HS-27A (cell line): ENCODE results near the gene TANK.
"Not testable (repeated sequence)": the region's sequence is repeated elsewhere in the genome, so short reads cannot be mapped to it uniquely, and the experiment has no call there.

Experiments used
- DNase-seq: peaks from one replicate; pipeline ENCODE4 v3.0.0-alpha.2; 2012; ENCODE audit warnings: low read depth, missing footprints

TANK gene

DNA sequence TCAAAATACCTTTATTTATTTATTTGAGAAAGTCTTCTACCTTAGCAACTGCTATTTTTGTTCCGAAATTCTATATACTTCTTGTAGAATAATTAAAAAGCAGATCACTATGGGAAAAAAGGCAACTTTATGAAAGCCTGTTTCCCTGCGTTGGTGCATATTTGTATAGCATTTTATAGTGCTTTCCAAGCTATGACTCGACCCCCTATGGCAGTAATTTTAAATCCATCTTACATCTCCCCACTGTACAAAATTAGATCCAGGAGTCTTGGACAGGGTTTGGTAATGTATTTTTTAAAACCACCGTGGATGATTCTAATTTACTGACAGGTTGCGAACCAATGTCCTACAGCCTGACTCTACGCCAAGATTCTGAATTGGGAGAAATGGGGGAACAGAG lies 10.1 kb downstream of the TANK start:
- DNase-seq = no peak

DNA sequence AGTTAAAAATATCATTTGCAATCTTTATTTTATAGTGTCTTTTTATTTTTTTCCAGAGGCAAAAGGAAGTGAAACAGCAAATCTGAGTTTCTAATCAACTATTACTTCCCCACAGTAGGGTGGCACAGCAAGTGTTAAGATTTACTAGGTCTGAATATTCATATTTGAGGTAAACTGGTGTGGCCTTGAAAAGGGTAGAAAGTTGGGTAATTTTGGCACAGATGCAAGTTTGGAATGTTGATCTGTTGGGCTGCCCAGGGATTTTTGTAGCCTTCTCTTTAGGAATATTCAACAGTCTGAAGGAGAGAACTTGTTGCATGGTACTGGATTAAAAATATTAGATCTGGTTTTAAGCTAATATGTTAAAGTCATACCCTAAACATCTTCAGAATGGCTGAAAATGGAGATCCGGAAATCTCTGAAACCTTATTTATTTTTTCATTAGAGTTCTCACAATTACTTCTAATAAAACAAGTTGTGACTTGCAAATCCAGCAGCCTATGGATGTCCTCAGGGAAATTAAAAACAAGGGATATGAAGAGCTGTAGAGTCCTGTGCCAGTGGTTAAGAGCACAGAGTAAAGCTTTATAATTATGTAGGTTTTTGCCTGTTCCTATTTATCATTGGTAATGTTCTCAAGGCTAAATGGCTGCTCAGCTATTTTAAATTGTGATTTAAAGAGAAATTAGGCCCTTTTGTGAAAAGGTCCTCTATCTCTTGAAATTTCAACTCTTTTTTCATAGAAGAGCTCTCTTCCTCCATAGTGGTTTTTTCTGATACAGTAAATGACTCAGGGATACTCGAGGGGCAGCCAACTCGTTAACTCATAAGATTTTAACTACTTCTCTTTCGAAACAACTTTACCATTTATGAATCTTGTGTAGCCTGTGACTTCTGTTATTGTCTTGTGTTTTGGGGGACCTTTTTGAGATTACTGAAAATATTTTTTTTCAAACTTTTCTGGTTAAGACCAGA lies 11.0 kb downstream of the TANK start:
- no peak for DNase-seq

DNA sequence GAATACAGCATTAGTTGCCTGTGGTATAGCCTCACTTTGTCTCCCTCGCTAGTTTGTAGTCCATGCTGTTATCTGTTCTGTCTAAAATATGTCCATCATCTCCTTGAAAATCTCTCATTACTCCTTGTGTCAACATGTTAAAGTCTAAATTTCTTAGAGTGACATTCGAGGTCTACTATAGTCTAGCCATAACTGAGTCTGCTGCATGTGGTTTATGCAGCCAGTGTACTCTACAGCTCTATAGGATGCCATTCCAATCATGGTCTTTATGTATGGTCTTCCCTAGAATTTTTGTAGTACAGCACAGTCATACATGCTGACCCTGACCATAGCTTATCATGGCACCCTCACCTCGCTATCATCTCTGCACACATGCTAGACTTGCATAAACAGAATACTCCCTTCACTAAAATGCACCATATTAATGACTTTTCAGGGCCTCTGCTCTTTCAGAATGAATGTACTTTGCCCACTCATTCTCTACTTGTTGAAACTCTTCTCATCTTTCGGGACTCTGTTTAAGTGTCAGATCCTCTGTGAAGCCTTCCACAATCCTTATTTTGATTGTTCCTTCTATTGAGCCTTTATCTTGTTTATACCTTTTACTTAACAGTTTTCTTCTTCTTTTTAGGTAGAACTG lies 12.8 kb downstream of the TANK start:
- DNase-seq = no peak

GRCh38 chr2:161173541-161174194 lies 13.4 kb downstream of the TANK start:
- no peak for DNase-seq

- no peak for DNase-seq
Measured at GRCh38 chr2:161177969-161178368, 17.7 kb downstream of the TANK start.

GRCh38 chr2:161178756-161179155 lies 18.5 kb downstream of the TANK start:
- no peak for DNase-seq

- DNase-seq = no peak
Measured at GRCh38 chr2:161190050-161190449, 29.8 kb downstream of the TANK start.

DNA sequence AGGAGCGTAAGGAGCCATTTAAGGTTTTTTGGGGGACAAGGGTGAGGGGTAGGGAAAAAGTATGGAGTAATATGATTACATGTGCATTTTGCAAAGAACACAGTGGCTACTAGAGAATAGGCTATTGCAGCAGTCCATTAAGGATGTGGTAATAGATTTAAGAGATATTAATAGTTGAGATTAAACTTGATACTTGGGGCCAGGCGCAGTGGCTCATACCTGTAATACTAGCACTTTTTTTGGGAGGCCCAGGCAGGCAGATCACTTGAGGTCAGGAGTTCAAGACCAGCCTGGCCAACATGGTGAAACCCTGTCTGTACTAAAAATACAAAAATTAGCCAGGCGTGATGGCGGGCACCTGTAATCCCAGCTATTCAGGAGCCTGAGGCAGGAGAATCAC lies 35.4 kb downstream of the TANK start:
- not testable (repeated sequence) for DNase-seq

- DNase-seq = no peak
Measured at GRCh38 chr2:161199912-161200701, 39.9 kb downstream of the TANK start.

DNA sequence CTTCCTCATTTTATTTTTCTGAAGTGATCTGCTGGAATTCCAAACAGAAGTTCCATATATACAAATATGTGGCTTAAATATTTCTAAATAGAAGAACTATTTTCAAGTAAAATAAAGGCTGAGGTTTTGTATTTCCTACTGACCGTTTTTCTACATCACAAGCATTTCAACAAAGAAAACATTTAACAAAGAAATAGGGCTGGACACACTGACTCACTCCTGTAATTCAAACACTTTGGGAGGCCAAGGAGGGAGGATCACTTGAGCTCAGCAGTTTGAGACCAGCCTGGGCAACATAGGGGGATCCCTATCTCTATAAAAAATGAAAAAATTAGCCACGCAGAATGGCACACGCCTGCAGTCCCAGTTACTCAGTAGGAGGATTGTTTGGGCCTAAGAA lies 44.6 kb downstream of the TANK start:
- no peak for DNase-seq

DNA sequence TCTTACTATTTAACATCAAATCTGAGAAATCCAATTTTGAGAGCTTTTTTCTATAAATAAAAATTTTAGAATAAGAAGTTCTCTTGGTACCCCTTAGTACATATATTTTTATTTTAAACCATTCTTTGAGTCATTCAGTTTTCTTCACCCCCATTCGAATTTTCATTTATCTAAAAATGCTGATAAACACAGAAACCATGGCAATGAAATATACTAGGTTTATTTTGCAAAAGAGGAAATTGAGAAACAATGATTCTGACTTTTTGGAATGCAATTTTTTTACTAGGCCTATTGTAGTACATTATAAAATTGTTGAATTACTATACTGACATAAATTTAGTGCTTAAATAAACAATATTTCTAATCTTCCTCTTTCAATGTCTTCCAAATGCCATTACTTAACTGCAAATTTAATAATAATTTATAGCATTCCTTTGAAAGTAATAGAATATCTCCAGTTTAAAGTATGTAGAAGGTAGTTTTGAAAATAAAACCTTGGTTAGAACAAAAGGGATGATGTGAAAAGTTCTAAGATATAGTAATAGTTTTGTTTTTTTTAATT lies 46.3 kb downstream of the TANK start:
- DNase-seq = no peak

DNA sequence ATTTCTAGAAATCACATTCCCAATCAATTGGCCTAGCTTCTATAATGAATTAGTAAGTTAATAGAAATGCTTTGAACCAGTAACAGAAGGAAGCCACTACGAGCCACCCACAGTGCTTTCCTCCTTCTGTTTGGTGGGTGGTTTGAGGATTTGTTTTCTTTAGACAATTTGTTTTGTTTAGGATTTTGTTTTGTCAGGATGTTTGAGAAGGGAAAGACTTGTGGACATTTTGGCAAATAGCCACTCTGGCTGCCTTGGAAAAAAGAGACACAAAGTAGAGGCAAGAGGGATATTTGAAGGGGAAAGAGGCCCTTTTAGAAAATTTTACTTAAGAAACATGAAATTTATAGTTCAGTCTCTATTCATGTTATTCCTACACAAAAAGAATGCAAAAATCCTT lies 47.7 kb downstream of the TANK start:
- no peak for DNase-seq

DNA sequence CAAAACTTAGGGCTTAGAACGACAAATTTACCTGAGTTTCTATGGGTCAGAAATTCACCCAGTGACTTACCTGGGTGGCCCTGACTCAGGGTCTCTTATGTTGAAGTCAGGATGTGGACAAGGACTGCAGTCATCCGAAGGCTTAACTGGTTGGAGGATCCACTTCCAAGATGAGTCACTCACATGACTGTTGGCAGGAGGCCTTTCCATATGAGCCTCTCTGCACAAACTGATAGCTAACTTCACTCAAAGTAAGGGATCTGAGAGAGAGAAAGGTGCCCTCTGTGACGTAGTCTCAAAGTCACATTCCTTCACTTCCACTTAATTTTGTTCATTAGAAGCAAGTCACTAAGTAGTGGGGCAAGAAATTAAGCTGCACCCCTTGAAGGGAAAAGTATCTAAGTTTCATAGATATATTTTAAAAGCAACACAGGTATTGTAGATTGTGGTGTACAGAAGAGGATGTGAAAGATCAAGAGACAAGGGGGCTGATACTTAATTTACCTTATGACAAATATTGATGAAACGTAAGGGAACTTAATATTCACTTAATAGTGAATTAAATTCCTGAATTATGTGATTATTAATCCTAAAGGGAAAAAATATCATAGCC lies 48.4 kb downstream of the TANK start:
- DNase-seq = peak; percentile 17

- no peak for DNase-seq
Measured at GRCh38 chr2:161209902-161210301, 49.7 kb downstream of the TANK start.

- no peak for DNase-seq
Measured at GRCh38 chr2:161217597-161218185, 57.5 kb downstream of the TANK start.

DNA sequence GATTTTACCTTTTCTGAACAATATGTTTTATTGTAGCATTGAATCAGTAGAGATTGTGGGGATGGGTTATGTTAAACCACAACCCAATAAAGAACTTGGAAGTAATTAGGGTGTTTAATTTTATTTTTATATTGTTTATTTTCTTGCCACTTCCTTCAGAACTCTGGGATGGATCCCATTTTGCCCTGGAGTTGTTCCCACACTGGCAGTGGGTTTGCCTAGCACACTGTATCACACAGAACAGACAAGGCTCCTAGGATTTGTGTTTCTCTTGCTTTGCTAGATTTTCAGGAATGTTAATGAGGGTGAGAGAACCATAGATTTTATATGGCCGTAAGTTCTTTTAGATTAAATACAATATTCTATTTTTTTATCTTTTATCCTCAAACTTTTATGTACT lies 59.0 kb downstream of the TANK start:
- no peak for DNase-seq

GRCh38 chr2:161223139-161223732 lies 63.0 kb downstream of the TANK start:
- peak; percentile 4 for DNase-seq

DNA sequence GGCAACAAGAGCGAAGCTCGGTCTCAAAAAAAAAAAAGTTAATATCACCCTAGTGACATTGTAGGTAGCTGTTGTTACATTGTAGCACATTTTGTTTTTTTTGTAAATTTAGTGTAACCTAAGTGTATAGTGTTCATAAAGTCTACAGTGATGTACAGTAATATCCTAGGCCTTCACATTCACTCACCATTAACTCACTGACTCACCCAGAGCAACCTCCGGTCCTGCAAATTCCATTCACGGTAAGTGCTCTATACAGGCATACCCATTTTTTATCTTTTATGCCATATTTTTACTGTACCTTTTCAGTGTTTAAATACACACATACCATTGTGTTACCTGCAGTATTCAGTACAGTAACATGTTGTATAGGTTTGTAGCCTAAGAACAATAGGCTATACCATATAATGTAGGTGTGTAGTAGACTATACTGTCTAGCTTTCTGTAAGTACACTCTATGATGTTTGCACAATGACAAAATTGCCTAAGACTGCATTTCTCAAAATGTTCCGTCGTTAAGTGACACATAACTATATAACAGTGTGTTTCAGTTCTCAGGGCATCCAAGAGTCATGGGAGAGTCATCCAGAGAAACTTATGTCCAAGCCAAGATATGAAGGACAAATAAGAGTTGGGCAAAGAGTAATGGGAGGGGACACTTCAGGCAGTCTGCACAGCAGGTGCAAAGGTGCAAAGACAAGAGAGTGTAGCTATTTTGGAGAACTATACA lies 68.4 kb downstream of the TANK start:
- DNase-seq = no peak

DNA sequence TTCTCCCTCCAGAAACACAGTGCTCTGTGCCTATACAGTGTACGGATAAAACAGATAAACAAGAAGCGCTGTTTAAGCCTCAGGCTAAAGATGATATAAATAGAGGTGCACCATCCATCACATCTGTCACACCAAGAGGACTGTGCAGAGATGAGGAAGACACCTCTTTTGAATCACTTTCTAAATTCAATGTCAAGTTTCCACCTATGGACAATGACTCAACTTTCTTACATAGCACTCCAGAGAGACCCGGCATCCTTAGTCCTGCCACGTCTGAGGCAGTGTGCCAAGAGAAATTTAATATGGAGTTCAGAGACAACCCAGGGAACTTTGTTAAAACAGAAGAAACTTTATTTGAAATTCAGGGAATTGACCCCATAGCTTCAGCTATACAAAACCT lies 70.7 kb downstream of the TANK start:
- DNase-seq = no peak

DNA sequence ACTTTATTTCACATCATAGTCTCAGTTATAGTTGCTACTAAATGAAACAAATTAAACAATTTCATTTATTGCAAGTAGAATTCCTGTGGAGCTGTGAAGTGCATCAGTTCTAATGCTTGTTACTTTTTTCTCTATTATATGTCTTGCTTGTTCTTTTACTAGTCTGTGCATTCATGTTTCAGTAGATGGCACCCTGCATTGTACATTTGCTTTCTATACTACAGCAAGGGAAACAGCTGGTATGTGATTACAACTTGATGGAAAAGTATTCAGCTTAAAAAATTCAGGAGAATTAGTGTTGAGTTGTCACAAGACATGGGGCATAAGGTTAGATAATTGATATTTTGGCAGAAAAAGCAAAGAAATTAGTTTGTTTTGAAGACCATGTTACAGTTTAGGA lies 72.3 kb downstream of the TANK start:
- DNase-seq = no peak
